GM21515 (cell line): ENCODE data around the gene PDE6A.
"Not testable (repeated sequence)": the region's sequence is repeated elsewhere in the genome, so short reads cannot be mapped to it uniquely, and the experiment has no call there.

Experiments used
- ATAC-seq: cut with Tn5 transposase; IDR thresholded peaks from one replicate; pipeline ENCODE4 v1.9.1; 2021; ENCODE audit not compliant: unreplicated experiment

Gene PDE6A

DNA sequence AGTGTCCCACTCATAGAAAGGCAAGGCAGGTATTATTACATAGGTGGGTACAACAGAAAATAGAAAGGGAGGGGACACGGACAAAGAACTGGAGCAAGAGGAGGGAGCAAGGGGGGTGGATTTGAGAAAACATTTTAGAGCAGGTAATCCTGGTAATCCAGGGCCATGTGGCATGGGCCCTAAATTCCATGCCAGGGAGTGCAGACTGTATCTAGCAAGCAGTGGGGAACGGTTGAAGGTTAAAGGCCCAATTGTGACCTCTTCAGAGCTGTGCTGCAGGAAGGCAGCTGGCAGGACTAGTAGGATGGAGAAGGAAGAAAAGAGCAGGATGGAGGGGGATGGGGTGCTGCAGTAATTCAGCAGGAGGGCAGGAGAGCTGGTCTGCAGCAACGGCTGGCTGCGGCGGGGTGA lies 75.2 kb downstream of the PDE6A start:
- no peak for ATAC-seq

DNA sequence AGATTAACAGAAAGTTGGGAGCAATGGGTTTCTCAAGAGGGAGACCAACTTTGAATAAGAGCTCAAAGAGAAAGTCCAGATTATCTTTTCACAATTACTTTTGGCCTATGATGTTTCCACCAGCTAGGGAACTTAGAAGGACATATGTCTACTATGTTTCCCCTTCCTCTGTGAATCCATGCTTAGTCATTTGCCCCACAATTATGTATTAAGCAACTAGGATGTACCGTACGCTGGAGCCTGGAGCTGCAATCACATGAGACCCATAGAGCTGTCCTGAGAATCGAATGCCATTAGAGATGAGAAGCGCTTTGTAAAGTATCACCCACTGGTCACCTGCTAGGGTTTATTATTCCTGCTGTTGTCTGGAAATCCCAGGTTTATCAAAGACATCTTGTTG lies 78.8 kb downstream of the PDE6A start:
- no peak for ATAC-seq

- no peak for ATAC-seq
Measured at GRCh38 chr5:149863830-149864229, 80.8 kb downstream of the PDE6A start.

DNA sequence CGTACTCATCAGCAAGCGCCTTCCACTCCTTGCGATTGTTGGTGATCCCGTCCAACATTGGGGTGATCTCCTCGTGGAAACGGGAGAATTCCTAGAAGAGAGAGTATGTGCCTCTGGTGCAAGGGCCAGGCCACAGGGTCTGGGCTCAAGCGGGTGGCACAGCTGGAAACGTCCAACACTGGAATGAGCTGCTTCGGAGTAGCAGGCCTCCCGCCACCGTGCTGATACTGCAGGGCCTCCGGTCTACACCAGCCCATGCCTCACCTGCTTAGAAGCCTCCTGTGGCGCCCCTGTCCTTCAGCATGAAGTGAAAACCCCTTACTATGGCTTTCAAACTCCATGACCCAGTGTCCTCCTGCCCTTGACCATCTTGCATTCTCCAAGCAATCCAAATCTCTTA lies 81.4 kb downstream of the PDE6A start:
- ATAC-seq: no peak

GRCh38 chr5:149860801-149861322 lies 83.7 kb downstream of the PDE6A start:
- ATAC-seq: peak; percentile 83

- no peak for ATAC-seq
Measured at GRCh38 chr5:149859746-149860145, 84.8 kb downstream of the PDE6A start.

DNA sequence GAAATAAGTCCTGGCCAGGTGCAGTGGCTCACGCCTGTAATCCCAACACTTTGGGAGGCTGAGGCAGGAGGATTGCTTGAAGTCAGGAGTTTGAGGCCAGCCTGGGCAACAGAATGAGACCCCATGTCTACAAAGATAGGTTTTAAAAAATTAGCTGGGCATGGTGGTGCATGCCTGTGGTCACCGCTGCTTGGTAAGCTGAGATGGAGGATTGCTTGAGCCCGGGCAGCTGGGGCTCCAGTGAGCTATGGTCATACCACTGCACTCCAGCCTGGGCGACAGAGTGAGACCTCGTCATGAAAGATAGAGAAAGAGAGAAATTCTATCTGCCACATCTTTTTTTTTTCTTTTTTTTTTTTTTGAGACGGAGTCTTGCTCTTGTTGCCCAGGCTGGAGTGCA lies 86.1 kb downstream of the PDE6A start:
- not testable (repeated sequence) for ATAC-seq

- ATAC-seq: no peak
Measured at GRCh38 chr5:149857499-149857898, 87.1 kb downstream of the PDE6A start.

DNA sequence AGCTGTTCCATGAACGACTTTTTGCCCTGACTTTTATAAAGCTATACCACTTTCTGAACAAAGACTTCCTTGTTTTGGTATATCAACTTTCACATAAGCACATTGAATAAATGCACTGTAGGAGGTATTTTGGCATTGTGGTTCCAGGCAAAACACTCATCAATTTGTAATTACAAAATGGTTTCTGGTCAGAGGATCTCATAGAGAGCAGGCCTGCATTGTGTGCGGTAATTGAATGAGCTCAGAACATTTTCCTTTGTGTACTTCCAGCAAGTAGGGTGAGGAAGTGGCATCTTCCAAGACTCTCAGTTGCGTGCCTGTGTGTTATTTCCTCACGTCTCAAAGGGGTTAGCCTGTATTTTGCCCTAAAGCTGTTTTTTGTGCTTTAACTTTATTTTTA lies 89.2 kb downstream of the PDE6A start:
- no peak for ATAC-seq

GRCh38 chr5:149854866-149855265 lies 89.7 kb downstream of the PDE6A start:
- ATAC-seq: no peak

GRCh38 chr5:149853701-149854100 lies 90.9 kb downstream of the PDE6A start:
- no peak for ATAC-seq

DNA sequence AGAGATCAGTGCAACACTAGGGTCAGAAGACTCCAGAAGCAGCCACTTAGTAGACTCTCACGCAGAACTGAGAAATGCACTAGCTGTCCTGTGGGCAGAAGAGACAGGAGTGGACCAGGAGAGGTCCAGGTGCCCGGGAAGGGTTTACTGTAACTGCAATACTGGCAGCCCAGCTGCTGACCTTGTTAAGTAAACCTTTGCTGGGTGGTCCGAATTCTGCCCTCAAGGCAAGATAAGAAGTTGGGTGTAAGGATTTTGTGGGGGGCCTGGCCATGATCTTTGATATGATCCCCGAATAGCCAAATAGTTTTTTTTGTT lies 91.3 kb downstream of the PDE6A start:
- no peak for ATAC-seq

- no peak for ATAC-seq
Measured at GRCh38 chr5:149852641-149853330, 91.8 kb downstream of the PDE6A start.

DNA sequence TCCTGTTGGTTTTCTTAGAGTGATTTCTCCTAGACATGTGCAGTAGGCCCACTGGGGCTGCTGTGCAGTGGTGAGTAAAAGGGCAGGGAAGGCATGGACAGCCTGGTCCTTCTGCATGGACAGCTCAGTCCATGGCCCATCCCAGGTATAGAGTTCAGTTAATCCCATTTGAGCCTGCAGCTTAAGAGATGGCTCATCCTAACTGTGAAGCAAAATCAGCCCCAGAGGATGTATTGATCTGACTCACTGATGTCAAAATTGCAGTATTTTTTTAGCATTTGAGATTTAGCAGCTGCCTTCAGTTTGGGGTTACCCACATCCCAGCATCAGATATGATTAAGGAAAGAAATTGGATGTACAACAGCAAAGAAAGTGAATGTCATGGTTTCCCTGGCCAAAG lies 93.4 kb downstream of the PDE6A start:
- no peak for ATAC-seq

DNA sequence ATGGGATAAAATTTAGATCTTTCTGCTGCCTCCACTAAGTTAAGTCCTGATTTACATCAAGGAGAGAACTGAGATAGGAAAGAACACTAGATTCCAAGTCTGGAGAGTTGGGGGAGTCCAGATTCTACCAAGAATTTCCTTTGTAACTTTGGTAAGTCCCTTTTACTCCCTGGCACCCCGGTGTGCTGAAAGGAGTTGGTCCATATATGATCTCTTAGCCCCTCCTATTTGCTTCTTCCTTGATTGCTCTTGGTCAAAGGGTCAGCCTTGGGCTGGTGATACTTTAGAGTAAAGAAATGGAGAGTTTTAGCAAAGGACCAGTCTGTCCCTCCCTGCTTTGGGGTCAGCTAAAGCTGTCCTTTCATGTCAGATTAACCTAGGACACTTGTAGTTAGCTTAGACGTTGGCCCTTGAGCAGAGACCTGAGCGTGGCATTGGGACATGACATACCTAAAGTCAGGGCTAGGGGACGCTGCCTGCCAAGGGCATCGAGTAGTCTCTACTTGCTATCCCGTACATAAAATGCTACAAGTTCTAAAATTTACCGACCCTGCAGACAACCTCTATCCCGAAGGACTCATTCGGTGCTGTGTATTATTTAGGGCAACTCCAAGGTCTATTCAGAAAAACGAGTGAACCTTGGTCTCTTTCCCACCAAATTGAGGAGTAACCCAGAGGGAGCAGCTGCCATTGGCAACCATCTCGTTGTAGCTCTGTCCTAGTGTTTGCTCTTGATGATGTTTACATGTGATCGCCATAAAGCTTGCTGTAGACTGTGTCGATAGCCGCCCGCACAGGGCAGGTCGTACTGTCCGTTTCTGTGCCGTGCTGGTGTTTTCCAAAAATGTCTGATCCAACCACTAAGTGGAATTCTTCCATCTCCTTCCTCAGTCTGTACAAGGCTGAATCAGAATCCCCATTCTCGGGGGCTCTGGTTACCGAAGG lies 94.4 kb downstream of the PDE6A start:
- no peak for ATAC-seq

- no peak for ATAC-seq
Measured at GRCh38 chr5:149849280-149849965, 95.2 kb downstream of the PDE6A start.

- no peak for ATAC-seq
Measured at GRCh38 chr5:149847611-149848010, 97.0 kb downstream of the PDE6A start.

DNA sequence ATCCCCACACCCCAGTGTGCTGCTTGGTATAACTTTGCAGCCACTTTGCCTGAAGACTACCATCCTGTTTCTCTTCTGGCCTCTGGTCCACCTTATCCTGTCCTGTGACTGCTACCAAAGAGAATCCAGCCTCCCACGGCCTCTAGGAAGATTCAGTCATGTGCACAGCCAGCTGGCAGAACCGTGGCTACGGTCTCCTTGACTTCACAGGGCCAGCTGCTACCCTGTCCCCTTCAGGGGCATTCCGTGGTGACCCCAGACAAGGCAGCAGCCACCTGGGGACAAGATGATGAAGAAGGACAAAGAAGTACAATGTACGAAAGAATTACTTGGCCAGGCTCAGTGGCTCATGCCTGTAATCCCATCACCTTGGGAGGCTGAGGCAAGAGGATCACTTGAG lies 98.6 kb downstream of the PDE6A start:
- no peak for ATAC-seq

GRCh38 chr5:149845601-149846000 lies 99.0 kb downstream of the PDE6A start:
- ATAC-seq: no peak

DNA sequence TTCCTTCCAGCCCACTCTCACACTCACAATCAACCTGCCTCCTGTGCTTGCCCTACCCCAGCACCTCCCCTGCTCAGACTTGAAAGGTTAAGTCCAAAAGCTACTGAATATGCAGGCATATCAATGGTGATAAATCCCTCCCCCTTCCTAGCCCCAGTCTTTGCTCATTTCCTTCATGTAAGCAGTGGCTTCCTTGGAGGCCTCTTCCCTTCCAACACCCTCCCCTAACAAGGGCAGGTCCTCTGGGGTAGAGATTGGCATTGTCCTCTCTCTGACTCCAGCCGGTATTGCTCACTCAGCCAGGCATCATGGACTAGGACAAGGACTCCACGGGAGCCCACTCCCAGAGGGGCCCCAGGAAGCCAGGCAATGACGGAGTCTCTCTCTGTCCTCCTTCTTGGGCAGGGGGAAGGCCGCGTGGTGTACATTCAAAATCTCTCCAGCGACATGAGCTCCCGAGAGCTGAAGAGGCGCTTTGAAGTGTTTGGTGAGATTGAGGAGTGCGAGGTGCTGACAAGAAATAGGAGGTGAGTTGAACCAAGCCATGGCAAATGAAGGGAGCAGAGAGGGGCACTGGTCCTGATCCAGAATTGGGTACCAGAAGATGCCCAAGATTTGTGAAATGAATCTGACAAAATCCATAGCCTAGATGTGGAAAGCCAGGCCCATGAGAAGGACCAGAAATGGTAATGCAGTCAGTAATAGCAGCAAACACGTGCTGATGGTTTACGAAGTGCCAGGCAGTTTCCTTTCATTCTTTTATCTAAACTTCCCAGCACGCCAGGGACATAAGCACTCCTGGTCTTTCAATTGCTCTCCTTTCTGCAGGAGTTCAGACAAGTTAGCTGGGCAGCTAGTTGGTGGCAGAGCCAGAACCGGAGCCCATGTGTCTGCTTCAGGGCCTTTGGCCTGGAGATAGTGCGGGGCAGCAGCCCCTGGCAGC lies 102.5 kb downstream of the PDE6A start:
- ATAC-seq: no peak
